Naive thymus-derived CD4-positive, alpha-beta T cell (primary cell): ENCODE data around the gene MIS18BP1. TPM values are rescaled to one million over a fixed set of nuclear protein-coding genes. Genes with fewer than 3 reads are reported as not detected.
"Not testable (repeated sequence)": the region's sequence is repeated elsewhere in the genome, so short reads cannot be mapped to it uniquely, and the experiment has no call there.

ENCODE experiments used
- ATAC-seq: fragments of 150-1000 bp; cut with Tn5 transposase; 2 replicates; pipeline ENCODE4 v1.10.0; 2021; ENCODE audit warnings: mild to moderate bottlenecking, moderate library complexity
- CTCF ChIA-PET: fragments of 350-600 bp; sonication (Branson Sonifier 250); formaldehyde crosslinking; loops from one replicate; lab custom pipeline; 2021; ENCODE audit warnings: antibody characterized with exemption; lab: Charles Lee
- POLR2A ChIA-PET: fragments of 350-600 bp; sonication (Branson Sonifier 250); formaldehyde crosslinking; loops from one replicate; lab custom pipeline; 2021; ENCODE audit warnings: antibody characterized with exemption, inconsistent platforms; lab: Charles Lee
- DNase-seq, 9 donors: peaks; one replicate each; pipeline versions ENCODE4 v3.0.0 to v3.0.0-alpha.2; 2020 to 2022; ENCODE audit warnings: mixed read lengths in 1 of 9
- H3K27ac ChIP-seq: one replicate; pipeline ENCODE4 v1.7.0; 2013; ENCODE audit warnings: mild to moderate bottlenecking, low read depth, low read length, moderate library complexity
- H3K27me3 ChIP-seq, 2 donors: one replicate each; pipeline ENCODE4 v1.7.0; 2013; ENCODE audit warnings: low read length in 2 of 2, mild to moderate bottlenecking in 2 of 2, moderate library complexity in 2 of 2; ENCODE audit not compliant: control insufficient read depth in 2 of 2, insufficient read depth in 2 of 2
- H3K36me3 ChIP-seq, 3 experiments: 1 replicate in 2 of 3; 2 replicates in 1 of 3; pipeline ENCODE4 v1.7.0; 2013; ENCODE audit warnings: low read length in 3 of 3, mild to moderate bottlenecking in 3 of 3, moderate library complexity in 1 of 3; ENCODE audit not compliant: insufficient read depth in 3 of 3, control insufficient read depth in 2 of 3
- H3K4me1 ChIP-seq, 2 donors: one replicate each; pipeline ENCODE4 v1.7.0; 2013; ENCODE audit warnings: low read length in 2 of 2, mild to moderate bottlenecking in 2 of 2, moderate library complexity in 1 of 2; ENCODE audit not compliant: control insufficient read depth in 2 of 2, insufficient read depth in 2 of 2
- H3K4me3 ChIP-seq: 2 replicates; pipeline ENCODE4 v1.7.0; 2013; ENCODE audit warnings: mild to moderate bottlenecking, low read length
- H3K9me3 ChIP-seq, 3 experiments: 1 replicate in 2 of 3; 2 replicates in 1 of 3; pipeline ENCODE4 v1.7.0; 2013; ENCODE audit warnings: low read length in 3 of 3; ENCODE audit not compliant: control insufficient read depth in 2 of 3
- H3K27ac Mint-ChIP-seq, 9 donors: one replicate each; pipeline ENCODE4 v1.8.0; 2020 to 2022; ENCODE audit warnings: mixed read lengths in 9 of 9, mild to moderate bottlenecking in 8 of 9, moderate library complexity in 5 of 9, inconsistent platforms in 2 of 9
- H3K27me3 Mint-ChIP-seq, 5 donors: one replicate each; pipeline ENCODE4 v1.8.0; 2021 to 2022; ENCODE audit warnings: mixed read lengths in 5 of 5, mild to moderate bottlenecking in 1 of 5
- H3K36me3 Mint-ChIP-seq, 5 donors: one replicate each; pipeline ENCODE4 v1.8.0; 2020 to 2022; ENCODE audit warnings: mixed read lengths in 5 of 5, mild to moderate bottlenecking in 3 of 5, inconsistent platforms in 1 of 5
- H3K4me1 Mint-ChIP-seq, 7 donors: one replicate each; pipeline ENCODE4 v1.8.0; 2020 to 2022; ENCODE audit warnings: mixed read lengths in 7 of 7, mild to moderate bottlenecking in 3 of 7, inconsistent platforms in 1 of 7
- H3K4me3 Mint-ChIP-seq, 10 donors: one replicate each; pipeline ENCODE4 v1.8.0; 2020 to 2022; ENCODE audit warnings: mild to moderate bottlenecking in 10 of 10, mixed read lengths in 10 of 10, moderate library complexity in 6 of 10, inconsistent platforms in 2 of 10
- H3K9me3 Mint-ChIP-seq, 11 donors: one replicate each; pipeline ENCODE4 v1.8.0; 2020 to 2022; ENCODE audit warnings: mixed read lengths in 11 of 11, mild to moderate bottlenecking in 4 of 11, inconsistent platforms in 1 of 11, moderate library complexity in 1 of 11
- intact Hi-C, 2 donors: fragments of 100-400 bp; cut with micrococcal nuclease; formaldehyde crosslinking; loops; one replicate each; pipeline ENCODE4 v1.15.1; 2023
- polyA plus RNA-seq, 2 donors: library from polyadenylated mRNA; unstranded; fragments of 300-500 nt; fragmentation: Illumina TruSeq; gene quantifications; one replicate each; pipeline ENCODE4 v1.2.3, GENCODE V29; 2021
- total RNA-seq, 6 experiments: library from RNA in 5 of 6; stranded (reverse) in 5 of 6; gene quantifications; 1 replicate in 5 of 6; 2 replicates in 1 of 6; pipeline ENCODE4 v1.2.3 and lab custom pipeline; 2021 to 2026

MIS18BP1 gene
- total and polyA plus RNA-seq, 7 experiments from 2014 or later: 12.6 to 64.9 (median 19.0) TPM

DNA sequence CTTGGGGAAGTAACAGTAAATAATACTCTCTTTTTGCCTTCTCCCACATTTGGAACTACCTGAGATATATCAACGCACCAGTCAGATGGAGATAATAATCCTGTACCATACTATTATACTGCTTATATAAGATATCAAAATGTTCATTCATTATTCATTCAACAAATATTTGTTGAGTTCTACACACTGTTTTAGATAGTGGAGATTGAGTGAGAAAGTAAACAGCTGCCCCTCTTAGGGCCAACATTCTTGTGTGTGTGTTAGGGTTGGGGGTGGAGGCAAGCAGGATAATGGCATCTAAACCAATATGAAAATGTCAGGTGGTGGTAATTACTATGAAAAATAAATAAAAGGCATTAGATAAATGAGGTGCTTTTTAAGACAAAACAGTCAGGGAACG lies 14.0 kb downstream of the MIS18BP1 start:
- ATAC-seq: no peak
- ChIA-PET POLR2A (no interaction called here), CTCF (no interaction called here)
- Mint-ChIP-seq H3K4me1 (peaks cover 0 to 19% (median 3%) of the 10 kb centered on the region in 7 donors), H3K9me3 (no peaks in the 10 kb centered on the region), H3K36me3 (peaks cover 10 to 28% (median 23%) of the 10 kb centered on the region in 5 donors), H3K27ac (peak overlapping the region in 1 of 9 donors; percentile 1), H3K4me3 (no peak overlapping the region), H3K27me3 (no peaks in the 10 kb centered on the region)
- no peaks in the 10 kb centered on the region for H3K4me1 ChIP-seq
- no peaks in the 10 kb centered on the region for H3K27me3 ChIP-seq
- peaks cover 0 to 6% (median 4%) of the 10 kb centered on the region in 3 experiments for H3K36me3 ChIP-seq
- intact Hi-C loops: no loop called here
- H3K4me3 ChIP-seq: no peak overlapping the region
- no peak for DNase-seq
- H3K27ac ChIP-seq: no peak overlapping the region
- H3K9me3 ChIP-seq: no peaks in the 10 kb centered on the region

DNA sequence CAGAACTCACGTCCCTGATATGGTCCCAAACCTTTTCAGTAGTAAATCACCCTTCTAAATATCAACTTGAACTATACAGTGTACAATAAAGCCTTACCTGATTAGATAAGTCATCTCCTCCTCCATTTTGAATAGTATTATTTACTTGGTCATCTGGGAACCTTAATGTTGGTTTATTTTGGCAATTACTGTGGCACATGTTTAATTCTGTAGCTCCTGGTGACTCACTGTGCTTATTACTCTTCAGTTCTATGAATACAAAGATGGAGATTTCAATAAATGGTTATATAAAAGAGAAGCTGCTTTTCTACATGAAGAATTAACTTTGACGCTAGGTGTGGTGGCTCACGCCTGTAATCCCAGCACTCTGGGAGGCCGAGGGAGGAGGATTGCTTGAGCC lies 25.4 kb downstream of the MIS18BP1 start:
- no peak for DNase-seq
- Histone ChIP-seq H3K9me3 (no peaks in the 10 kb centered on the region), H3K27me3 (no peaks in the 10 kb centered on the region), H3K4me1 (no peaks in the 10 kb centered on the region), H3K36me3 (peaks cover 8 to 12% (median 12%) of the 10 kb centered on the region in 3 experiments), H3K27ac (no peak overlapping the region), H3K4me3 (no peak overlapping the region)
- ATAC-seq: no peak
- Mint-ChIP-seq H3K27ac (no peak overlapping the region), H3K4me3 (no peak overlapping the region), H3K36me3 (peaks cover 19 to 63% (median 55%) of the 10 kb centered on the region in 5 donors), H3K9me3 (peaks cover 0 to 5% (median 0%) of the 10 kb centered on the region in 11 donors), H3K4me1 (peaks cover 0 to 28% (median 0%) of the 10 kb centered on the region in 7 donors), H3K27me3 (no peaks in the 10 kb centered on the region)
- ChIA-PET POLR2A (no interaction called here), CTCF (interaction anchor here (0.9 kb wide), 1 partner anchor 14 kb away, joined by 3 read pairs; no protein-coding TSS in a partner anchor)
- intact Hi-C loops: no loop called here

DNA sequence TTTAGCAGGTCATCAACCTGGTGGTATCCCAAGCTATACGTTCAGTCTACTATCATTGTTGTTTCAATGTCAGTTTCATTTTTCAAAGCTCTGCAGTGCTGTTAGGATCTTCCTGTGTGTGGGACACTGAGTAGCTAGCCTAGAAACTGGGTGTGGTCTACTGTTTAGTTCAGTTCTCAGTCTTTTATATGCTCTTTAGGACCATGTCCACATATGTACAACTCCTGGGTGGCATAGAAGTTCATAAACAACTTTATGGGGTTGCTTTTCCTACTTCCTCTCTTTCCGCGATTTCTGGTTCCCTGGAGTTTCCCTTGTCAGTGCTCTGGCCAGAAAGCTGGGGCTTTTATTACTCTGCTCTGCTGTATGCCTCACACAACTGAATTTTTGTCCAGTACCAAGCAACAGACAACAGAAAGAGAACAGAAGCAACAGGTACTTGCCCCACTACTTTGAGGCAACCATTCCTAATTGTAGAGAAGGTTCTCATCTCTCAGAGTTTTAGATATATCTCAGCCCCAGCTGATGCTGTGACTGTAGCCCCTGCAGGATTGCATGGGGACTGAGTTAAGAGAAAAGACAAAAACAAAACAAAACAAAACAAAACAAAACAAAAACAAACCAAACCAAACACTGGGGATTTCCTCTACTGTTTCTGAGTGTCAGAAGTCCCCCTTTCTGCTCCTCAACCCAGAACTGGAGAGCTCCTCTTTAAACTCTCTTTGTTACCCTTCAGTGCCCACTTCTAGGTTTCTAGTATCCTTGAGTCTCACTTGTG lies 30.3 kb downstream of the MIS18BP1 start:
- H3K9me3 ChIP-seq: no peaks in the 10 kb centered on the region
- Mint-ChIP-seq H3K27ac (peak overlapping the region in 2 of 9 donors; percentile 31 to 86), H3K27me3 (no peaks in the 10 kb centered on the region), H3K9me3 (peaks cover 0 to 5% (median 0%) of the 10 kb centered on the region in 11 donors), H3K36me3 (peaks cover 19 to 56% (median 35%) of the 10 kb centered on the region in 5 donors), H3K4me3 (peak overlapping the region in 1 of 10 donors; percentile 40), H3K4me1 (peaks cover 0 to 32% (median 0%) of the 10 kb centered on the region in 7 donors)
- ATAC-seq (no peak), DNase-seq (no peak)
- H3K27ac ChIP-seq: no peak overlapping the region
- ChIA-PET CTCF (no interaction called here), POLR2A (no interaction called here)
- H3K27me3 ChIP-seq: no peaks in the 10 kb centered on the region
- peaks cover 0 to 8% (median 0%) of the 10 kb centered on the region in 3 experiments for H3K36me3 ChIP-seq
- no peaks in the 10 kb centered on the region for H3K4me1 ChIP-seq
- intact Hi-C loops: no loop called here
- no peak overlapping the region for H3K4me3 ChIP-seq

DNA sequence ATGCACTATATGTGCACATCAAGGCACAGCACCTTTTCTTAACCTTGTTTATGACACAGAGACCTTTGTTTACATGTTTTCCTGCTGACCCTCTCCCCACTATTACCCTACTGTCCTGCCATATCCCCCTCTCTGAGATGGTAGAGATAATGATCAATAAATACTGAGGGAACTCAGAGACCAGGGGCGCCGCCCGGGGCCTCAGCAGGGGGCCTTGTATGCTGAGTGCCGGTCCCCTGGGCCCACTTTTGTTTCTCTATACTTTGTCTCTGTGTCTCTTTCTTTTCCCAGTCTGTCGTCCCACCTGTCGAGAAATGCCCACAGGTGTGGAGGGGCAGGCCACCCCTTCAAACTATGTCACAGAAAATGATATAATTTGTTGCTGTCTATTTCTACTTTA lies 38.7 kb downstream of the MIS18BP1 start:
- POLR2A ChIA-PET, DNase-seq, H3K9me3 Mint-ChIP-seq, H3K27ac ChIP-seq, CTCF ChIA-PET, H3K4me1 ChIP-seq, H3K27me3 ChIP-seq, intact Hi-C loops, H3K4me3 ChIP-seq, ATAC-seq, H3K4me1 Mint-ChIP-seq, H3K4me3 Mint-ChIP-seq, H3K27me3 Mint-ChIP-seq, H3K9me3 ChIP-seq, H3K27ac Mint-ChIP-seq: not testable (repeated sequence)
- peaks cover 0 to 14% (median 0%) of the 10 kb centered on the region in 3 experiments for H3K36me3 ChIP-seq
- H3K36me3 Mint-ChIP-seq: peaks cover 7 to 49% (median 33%) of the 10 kb centered on the region in 5 donors

DNA sequence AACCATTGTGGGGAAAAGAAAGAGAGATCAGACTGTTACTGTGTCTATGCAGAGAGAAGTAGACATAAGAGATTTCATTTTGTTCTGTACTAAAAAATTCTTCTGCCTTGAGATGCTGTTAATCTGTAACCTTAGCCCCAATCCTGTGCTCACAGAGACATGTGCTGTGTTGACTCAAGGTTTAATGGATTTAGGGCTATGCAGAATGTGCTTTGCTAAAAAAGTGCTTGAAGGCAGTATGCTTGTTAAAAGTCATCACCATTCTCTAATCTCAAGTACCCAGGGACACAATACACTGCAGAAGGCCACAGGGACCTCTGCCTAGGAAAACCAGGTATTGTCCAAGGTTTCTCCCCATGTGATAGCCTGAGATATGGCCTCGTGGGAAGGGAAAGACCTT lies 39.3 kb downstream of the MIS18BP1 start:
- H3K9me3 ChIP-seq, ATAC-seq, DNase-seq, H3K4me1 ChIP-seq, H3K27me3 Mint-ChIP-seq, H3K4me3 ChIP-seq, H3K27ac ChIP-seq, POLR2A ChIA-PET, H3K4me1 Mint-ChIP-seq, H3K4me3 Mint-ChIP-seq, H3K27me3 ChIP-seq, H3K9me3 Mint-ChIP-seq, CTCF ChIA-PET, intact Hi-C loops: not testable (repeated sequence)
- Mint-ChIP-seq H3K27ac (peak overlapping the region in 1 of 9 donors; percentile 3), H3K36me3 (peaks cover 7 to 55% (median 35%) of the 10 kb centered on the region in 5 donors)
- H3K36me3 ChIP-seq: peaks cover 0 to 14% (median 0%) of the 10 kb centered on the region in 3 experiments

DNA sequence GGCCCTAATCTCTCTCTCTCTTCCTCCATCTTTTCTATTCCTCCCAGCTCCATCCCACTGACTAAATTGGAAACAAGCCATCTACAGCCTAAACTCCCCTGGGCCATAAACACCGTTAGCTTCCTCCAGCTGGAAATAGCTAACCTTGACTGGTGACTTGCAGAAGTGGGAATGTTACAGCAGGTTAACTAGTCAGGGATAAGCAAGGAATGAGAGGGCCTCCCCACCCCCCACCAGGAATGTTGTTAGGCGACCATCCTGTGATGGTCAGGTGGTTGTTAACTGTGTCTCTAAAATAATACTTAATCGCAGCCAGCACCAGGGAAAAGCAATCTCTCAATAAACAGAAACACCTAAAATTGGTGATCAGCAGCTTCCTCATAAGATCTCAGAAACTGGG lies 40.8 kb downstream of the MIS18BP1 start:
- no peaks in the 10 kb centered on the region for H3K9me3 ChIP-seq
- ChIA-PET CTCF (no interaction called here), POLR2A (no interaction called here)
- H3K27ac ChIP-seq: no peak overlapping the region
- DNase-seq (no peak), ATAC-seq (no peak)
- H3K4me3 Mint-ChIP-seq: no peak overlapping the region
- H3K4me1 ChIP-seq: no peaks in the 10 kb centered on the region
- no peaks in the 10 kb centered on the region for H3K9me3 Mint-ChIP-seq
- H3K27me3 ChIP-seq: no peaks in the 10 kb centered on the region
- H3K27ac Mint-ChIP-seq: no peak overlapping the region
- peaks cover 0 to 14% (median 0%) of the 10 kb centered on the region in 3 experiments for H3K36me3 ChIP-seq
- peaks cover 7 to 49% (median 29%) of the 10 kb centered on the region in 5 donors for H3K36me3 Mint-ChIP-seq
- intact Hi-C loops: no loop called here
- H3K4me3 ChIP-seq: no peak overlapping the region
- no peaks in the 10 kb centered on the region for H3K27me3 Mint-ChIP-seq
- H3K4me1 Mint-ChIP-seq: peaks cover 0 to 6% (median 0%) of the 10 kb centered on the region in 7 donors
